ENCODE results near the gene E4F1. TPM values are rescaled to one million over a fixed set of nuclear protein-coding genes. Genes with fewer than 3 reads are reported as not detected.

The E4F1 gene
- total and polyA plus RNA-seq, 2 of the 13 experiments (the other 11 are each of a cell fraction or from before 2014, with no cell fraction given), result 13.8 to 19.5 TPM

- TF ChIP-seq ZNF558 (CRISPR knock-in tag; IDR thresholded peaks at IDR 0.05; ENCODE audit: borderline replicate concordance) (no peak), ETV5 (CRISPR knock-in tag; IDR thresholded peaks at IDR 0.05; ENCODE audit: borderline replicate concordance) (no peak), NFAT5 (CRISPR knock-in tag; IDR thresholded peaks at IDR 0.05) (no peak), AHR (CRISPR knock-in tag; IDR thresholded peaks at IDR 0.05) (no peak), ZBTB37 (CRISPR knock-in tag; IDR thresholded peaks at IDR 0.05) (no peak), TRIM22 (IDR thresholded peaks at IDR 0.05) (no peak), ZNF331 (CRISPR knock-in tag; IDR thresholded peaks at IDR 0.05) (no peak), ZNF362 (CRISPR knock-in tag; IDR thresholded peaks at IDR 0.05; ENCODE audit: borderline replicate concordance) (no peak), MLLT10 (CRISPR knock-in tag; IDR thresholded peaks at IDR 0.05) (no peak), ZSCAN25 (CRISPR knock-in tag; IDR thresholded peaks at IDR 0.05) (no peak), ZNF142 (CRISPR knock-in tag; IDR thresholded peaks at IDR 0.05) (no peak), ZBTB25 (CRISPR knock-in tag; IDR thresholded peaks at IDR 0.05) (no peak), ZFX (CRISPR knock-in tag; IDR thresholded peaks at IDR 0.05; ENCODE audit: low read depth) (no peak)
These were observed 17.5 kb upstream of the E4F1 start (continued) for GRCh38 chr16:2205967-2206313.
